WTC11 (cell line): ENCODE data around the gene TANC1.

ENCODE experiments used
- ATF1 ChIP-seq: sonication (generic); formaldehyde crosslinking; IDR thresholded peaks from 2 replicates; pipeline ENCODE4 v1.8.1; 2023; ENCODE audit warnings: mild to moderate bottlenecking, moderate library complexity, missing genetic modification reagents
- CBFB ChIP-seq: sonication (generic); formaldehyde crosslinking; IDR thresholded peaks from 2 replicates; pipeline ENCODE4 v1.8.1; 2022; ENCODE audit warnings: mild to moderate bottlenecking, low read depth, missing genetic modification reagents
- ETV6 ChIP-seq: sonication (generic); formaldehyde crosslinking; IDR thresholded peaks from 2 replicates; pipeline ENCODE4 v1.8.1; 2022; ENCODE audit warnings: mild to moderate bottlenecking, missing genetic modification reagents
- IRF2 ChIP-seq: sonication (generic); formaldehyde crosslinking; IDR thresholded peaks from 2 replicates; pipeline ENCODE4 v1.8.0; 2022; ENCODE audit warnings: low read depth, missing genetic modification reagents, borderline replicate concordance
- JUN ChIP-seq: sonication (generic); formaldehyde crosslinking; IDR thresholded peaks from 2 replicates; pipeline ENCODE4 v1.8.0; 2023; ENCODE audit warnings: mild to moderate bottlenecking, missing genetic modification reagents
- NFYB ChIP-seq: sonication (generic); formaldehyde crosslinking; conservative IDR thresholded peaks from 2 replicates; pipeline ENCODE4 v1.8.0; 2022; ENCODE audit warnings: low read depth, missing genetic modification reagents
- TEAD4 ChIP-seq: sonication (generic); formaldehyde crosslinking; IDR thresholded peaks from 2 replicates; pipeline ENCODE4 v1.8.0; 2022; ENCODE audit warnings: mild to moderate bottlenecking, missing genetic modification reagents
- TF ChIP-seq, protein P1 (sequence below): sonication (generic); formaldehyde crosslinking; IDR thresholded peaks from 2 replicates; pipeline ENCODE4 v1.8.0; 2023; ENCODE audit warnings: missing genetic modification reagents
- TF ChIP-seq, protein P2 (sequence below): fragments of 200-600 bp; IDR thresholded peaks from 2 replicates; pipeline ENCODE4 v1.8.0; 2022; ENCODE audit warnings: antibody characterized with exemption
- TF ChIP-seq, protein P3 (sequence below): sonication (generic); formaldehyde crosslinking; IDR thresholded peaks from 2 replicates; pipeline ENCODE4 v1.8.1; 2022; ENCODE audit warnings: mild to moderate bottlenecking, missing genetic modification reagents, moderate library complexity, borderline replicate concordance
- TF ChIP-seq, protein P4 (sequence below): sonication (generic); formaldehyde crosslinking; IDR thresholded peaks from 2 replicates; pipeline ENCODE4 v1.8.1; 2023; ENCODE audit warnings: mild to moderate bottlenecking, missing genetic modification reagents, borderline replicate concordance
- TF ChIP-seq, protein P5 (sequence below): sonication (generic); formaldehyde crosslinking; conservative IDR thresholded peaks from 2 replicates; pipeline ENCODE4 v1.8.1; 2022; ENCODE audit warnings: mild to moderate bottlenecking, missing genetic modification reagents

DNA sequence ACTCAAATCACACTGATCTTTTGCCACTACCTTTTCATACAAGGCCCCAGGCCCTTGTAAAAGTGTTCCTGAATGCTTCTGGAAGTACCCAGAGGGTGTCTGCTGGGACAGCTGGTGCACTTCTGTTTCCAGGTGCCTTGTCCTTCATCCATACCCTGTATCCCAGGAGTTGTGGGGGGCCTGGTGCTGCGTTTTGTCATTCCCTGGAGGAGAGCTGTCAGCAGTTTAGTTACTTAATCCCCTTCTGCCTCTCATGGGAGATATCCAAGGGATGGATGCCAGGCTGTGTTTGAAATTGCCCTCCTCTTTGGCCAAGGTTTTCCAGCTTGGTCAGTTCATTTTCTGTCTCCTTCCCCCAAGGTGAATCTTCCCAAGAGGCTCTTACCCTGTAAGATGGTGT is 159.8 kb downstream of the TANC1 start:
- TF ChIP-seq ATF1: no peak
- TF ChIP-seq, protein P1, sequence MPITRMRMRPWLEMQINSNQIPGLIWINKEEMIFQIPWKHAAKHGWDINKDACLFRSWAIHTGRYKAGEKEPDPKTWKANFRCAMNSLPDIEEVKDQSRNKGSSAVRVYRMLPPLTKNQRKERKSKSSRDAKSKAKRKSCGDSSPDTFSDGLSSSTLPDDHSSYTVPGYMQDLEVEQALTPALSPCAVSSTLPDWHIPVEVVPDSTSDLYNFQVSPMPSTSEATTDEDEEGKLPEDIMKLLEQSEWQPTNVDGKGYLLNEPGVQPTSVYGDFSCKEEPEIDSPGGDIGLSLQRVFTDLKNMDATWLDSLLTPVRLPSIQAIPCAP (CRISPR knock-in tag): no peak
- TF ChIP-seq, protein P2, sequence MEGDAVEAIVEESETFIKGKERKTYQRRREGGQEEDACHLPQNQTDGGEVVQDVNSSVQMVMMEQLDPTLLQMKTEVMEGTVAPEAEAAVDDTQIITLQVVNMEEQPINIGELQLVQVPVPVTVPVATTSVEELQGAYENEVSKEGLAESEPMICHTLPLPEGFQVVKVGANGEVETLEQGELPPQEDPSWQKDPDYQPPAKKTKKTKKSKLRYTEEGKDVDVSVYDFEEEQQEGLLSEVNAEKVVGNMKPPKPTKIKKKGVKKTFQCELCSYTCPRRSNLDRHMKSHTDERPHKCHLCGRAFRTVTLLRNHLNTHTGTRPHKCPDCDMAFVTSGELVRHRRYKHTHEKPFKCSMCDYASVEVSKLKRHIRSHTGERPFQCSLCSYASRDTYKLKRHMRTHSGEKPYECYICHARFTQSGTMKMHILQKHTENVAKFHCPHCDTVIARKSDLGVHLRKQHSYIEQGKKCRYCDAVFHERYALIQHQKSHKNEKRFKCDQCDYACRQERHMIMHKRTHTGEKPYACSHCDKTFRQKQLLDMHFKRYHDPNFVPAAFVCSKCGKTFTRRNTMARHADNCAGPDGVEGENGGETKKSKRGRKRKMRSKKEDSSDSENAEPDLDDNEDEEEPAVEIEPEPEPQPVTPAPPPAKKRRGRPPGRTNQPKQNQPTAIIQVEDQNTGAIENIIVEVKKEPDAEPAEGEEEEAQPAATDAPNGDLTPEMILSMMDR: no peak
- no peak for TF ChIP-seq CBFB
- TF ChIP-seq, protein P3, sequence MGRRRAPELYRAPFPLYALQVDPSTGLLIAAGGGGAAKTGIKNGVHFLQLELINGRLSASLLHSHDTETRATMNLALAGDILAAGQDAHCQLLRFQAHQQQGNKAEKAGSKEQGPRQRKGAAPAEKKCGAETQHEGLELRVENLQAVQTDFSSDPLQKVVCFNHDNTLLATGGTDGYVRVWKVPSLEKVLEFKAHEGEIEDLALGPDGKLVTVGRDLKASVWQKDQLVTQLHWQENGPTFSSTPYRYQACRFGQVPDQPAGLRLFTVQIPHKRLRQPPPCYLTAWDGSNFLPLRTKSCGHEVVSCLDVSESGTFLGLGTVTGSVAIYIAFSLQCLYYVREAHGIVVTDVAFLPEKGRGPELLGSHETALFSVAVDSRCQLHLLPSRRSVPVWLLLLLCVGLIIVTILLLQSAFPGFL: no peak
- TF ChIP-seq, protein P4, sequence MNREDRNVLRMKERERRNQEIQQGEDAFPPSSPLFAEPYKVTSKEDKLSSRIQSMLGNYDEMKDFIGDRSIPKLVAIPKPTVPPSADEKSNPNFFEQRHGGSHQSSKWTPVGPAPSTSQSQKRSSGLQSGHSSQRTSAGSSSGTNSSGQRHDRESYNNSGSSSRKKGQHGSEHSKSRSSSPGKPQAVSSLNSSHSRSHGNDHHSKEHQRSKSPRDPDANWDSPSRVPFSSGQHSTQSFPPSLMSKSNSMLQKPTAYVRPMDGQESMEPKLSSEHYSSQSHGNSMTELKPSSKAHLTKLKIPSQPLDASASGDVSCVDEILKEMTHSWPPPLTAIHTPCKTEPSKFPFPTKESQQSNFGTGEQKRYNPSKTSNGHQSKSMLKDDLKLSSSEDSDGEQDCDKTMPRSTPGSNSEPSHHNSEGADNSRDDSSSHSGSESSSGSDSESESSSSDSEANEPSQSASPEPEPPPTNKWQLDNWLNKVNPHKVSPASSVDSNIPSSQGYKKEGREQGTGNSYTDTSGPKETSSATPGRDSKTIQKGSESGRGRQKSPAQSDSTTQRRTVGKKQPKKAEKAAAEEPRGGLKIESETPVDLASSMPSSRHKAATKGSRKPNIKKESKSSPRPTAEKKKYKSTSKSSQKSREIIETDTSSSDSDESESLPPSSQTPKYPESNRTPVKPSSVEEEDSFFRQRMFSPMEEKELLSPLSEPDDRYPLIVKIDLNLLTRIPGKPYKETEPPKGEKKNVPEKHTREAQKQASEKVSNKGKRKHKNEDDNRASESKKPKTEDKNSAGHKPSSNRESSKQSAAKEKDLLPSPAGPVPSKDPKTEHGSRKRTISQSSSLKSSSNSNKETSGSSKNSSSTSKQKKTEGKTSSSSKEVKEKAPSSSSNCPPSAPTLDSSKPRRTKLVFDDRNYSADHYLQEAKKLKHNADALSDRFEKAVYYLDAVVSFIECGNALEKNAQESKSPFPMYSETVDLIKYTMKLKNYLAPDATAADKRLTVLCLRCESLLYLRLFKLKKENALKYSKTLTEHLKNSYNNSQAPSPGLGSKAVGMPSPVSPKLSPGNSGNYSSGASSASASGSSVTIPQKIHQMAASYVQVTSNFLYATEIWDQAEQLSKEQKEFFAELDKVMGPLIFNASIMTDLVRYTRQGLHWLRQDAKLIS (CRISPR knock-in tag): no peak
- no peak for TF ChIP-seq TEAD4 (CRISPR knock-in tag)
- no peak for TF ChIP-seq IRF2
- no peak for TF ChIP-seq JUN (CRISPR knock-in tag)
- TF ChIP-seq, protein P5, sequence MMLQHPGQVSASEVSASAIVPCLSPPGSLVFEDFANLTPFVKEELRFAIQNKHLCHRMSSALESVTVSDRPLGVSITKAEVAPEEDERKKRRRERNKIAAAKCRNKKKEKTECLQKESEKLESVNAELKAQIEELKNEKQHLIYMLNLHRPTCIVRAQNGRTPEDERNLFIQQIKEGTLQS (CRISPR knock-in tag): no peak
- TF ChIP-seq ETV6 (CRISPR knock-in tag): no peak
- TF ChIP-seq NFYB (CRISPR knock-in tag): no peak
